Effector memory CD4-positive, alpha-beta T cell (primary cell): ENCODE measurements around the gene RASGRF1.

Source experiments
- DNase-seq, 3 donors: peaks; one replicate each; pipeline ENCODE4 v3.0.0-alpha.2; 2020
- H3K27ac ChIP-seq: 2 replicates; pipeline ENCODE4 v1.7.0; 2013; ENCODE audit warnings: mild to moderate bottlenecking, low read length, moderate library complexity; ENCODE audit not compliant: insufficient read depth, poor library complexity, severe bottlenecking
- H3K27me3 ChIP-seq: replicated peaks from 2 replicates; pipeline ENCODE4 v1.7.0; 2013; ENCODE audit warnings: mild to moderate bottlenecking, low read length; ENCODE audit not compliant: insufficient read depth, control insufficient read depth, poor library complexity, severe bottlenecking
- H3K36me3 ChIP-seq: 2 replicates; pipeline ENCODE4 v1.7.0; 2013; ENCODE audit warnings: mild to moderate bottlenecking, low read length, moderate library complexity; ENCODE audit not compliant: control insufficient read depth, insufficient read depth
- H3K4me1 ChIP-seq: 2 replicates; pipeline ENCODE4 v1.7.0; 2013; ENCODE audit warnings: low read length, mild to moderate bottlenecking; ENCODE audit not compliant: control insufficient read depth, insufficient read depth, poor library complexity, severe bottlenecking
- H3K4me3 ChIP-seq: 2 replicates; pipeline ENCODE4 v1.7.0; 2013; ENCODE audit warnings: low read length, low read depth, mild to moderate bottlenecking; ENCODE audit not compliant: insufficient read depth, poor library complexity, severe bottlenecking
- H3K9me3 ChIP-seq: 2 replicates; pipeline ENCODE4 v1.7.0; 2013; ENCODE audit warnings: mild to moderate bottlenecking, low read length, moderate library complexity; ENCODE audit not compliant: control insufficient read depth

RASGRF1 gene

DNA sequence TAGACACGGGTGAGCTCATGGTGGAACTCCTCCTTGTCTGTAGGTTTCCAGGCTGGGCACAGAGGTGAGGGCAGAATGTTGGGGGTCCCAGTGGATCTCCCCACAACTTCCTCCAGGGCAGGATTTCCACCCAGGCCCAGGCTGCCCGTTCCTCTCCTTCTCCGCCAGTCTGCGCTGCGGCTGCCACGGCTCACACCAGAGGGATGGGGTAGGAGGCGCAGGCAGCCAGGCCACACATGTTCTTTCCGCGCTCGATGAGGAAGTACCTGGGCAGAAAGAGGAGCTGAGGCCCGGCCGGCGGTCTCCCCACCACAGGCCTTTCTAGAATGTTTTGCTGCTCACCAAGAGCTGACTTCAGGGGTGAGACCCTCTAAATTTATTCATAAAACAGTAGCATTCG, 168.6 kb downstream of the RASGRF1 start:
- H3K4me3 ChIP-seq = no peak overlapping the region
- no peak for DNase-seq
- no peaks in the 10 kb centered on the region for H3K4me1 ChIP-seq
- peaks cover 61% of the 10 kb centered on the region for H3K36me3 ChIP-seq
- H3K9me3 ChIP-seq = no peaks in the 10 kb centered on the region
- H3K27me3 ChIP-seq = no peaks in the 10 kb centered on the region
- H3K27ac ChIP-seq = no peak overlapping the region

DNA sequence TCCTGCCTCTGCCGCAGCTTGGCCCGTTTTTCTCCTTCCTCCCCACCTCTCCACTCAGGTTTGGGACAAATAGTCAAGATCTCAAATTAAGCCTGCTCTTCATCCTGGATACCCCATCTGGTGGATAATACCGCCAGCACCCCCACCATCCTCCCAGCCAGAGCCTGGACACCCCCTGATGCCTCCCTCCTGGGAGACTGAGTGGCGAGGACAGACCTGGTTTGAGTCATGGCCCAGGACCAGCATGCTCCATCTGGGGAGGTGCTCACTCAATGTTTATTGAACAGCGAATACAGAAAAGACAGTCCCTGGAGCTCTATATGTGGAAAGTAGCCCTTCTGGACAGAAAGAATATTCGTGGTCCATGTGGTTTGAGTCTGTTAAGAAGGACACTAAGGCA, 169.1 kb downstream of the RASGRF1 start:
- Histone ChIP-seq H3K27ac (no peak overlapping the region), H3K9me3 (no peaks in the 10 kb centered on the region), H3K4me3 (no peak overlapping the region), H3K4me1 (no peaks in the 10 kb centered on the region), H3K27me3 (no peaks in the 10 kb centered on the region), H3K36me3 (peaks cover 61% of the 10 kb centered on the region)
- no peak for DNase-seq

DNA sequence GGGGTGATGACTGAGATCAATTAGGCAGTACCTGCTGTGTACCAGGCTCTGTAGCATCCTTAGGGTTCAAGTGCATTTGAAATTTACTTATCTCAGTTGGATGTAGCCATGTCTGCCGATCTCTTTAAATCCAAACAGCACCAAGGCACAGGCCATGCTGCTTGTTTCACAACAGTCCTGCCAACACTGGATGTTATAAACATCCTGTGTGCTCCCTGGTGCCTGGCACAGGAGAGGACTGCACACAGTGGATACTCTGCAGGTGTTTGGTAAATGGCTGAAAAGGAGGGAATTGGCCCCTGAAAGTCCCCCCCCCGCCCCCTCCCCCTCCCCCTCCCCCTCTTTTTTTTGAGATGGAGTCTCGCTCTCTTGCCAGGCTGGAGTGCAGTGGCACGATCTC, 172.7 kb downstream of the RASGRF1 start:
- DNase-seq = no peak
- no peaks in the 10 kb centered on the region for H3K27me3 ChIP-seq
- no peaks in the 10 kb centered on the region for H3K4me1 ChIP-seq
- no peaks in the 10 kb centered on the region for H3K9me3 ChIP-seq
- no peak overlapping the region for H3K27ac ChIP-seq
- H3K36me3 ChIP-seq = peaks cover 45% of the 10 kb centered on the region
- H3K4me3 ChIP-seq = no peak overlapping the region

DNA sequence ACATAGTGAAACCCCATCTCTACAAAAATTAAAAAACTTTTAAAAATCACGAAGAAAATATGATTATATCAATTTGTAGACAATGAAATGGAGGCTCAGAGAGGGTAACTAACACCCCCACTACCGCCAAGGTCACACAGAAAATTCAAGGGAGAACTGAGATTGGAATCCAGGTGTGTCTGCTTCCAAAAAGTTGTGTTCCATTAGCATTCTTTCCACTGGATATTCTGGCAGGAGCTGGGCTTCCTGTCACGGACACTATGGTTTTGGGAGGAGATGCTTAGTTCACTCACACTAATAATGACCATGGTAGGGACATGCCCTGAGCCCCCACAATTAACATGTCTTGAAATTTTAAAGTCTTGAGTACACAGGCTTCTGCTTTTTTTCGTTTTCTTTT, 174.5 kb downstream of the RASGRF1 start:
- no peaks in the 10 kb centered on the region for H3K9me3 ChIP-seq
- peaks cover 34% of the 10 kb centered on the region for H3K36me3 ChIP-seq
- DNase-seq = no peak
- no peak overlapping the region for H3K4me3 ChIP-seq
- H3K27ac ChIP-seq = no peak overlapping the region
- no peaks in the 10 kb centered on the region for H3K27me3 ChIP-seq
- H3K4me1 ChIP-seq = no peaks in the 10 kb centered on the region

- no peaks in the 10 kb centered on the region for H3K9me3 ChIP-seq
- no peaks in the 10 kb centered on the region for H3K4me1 ChIP-seq
- H3K27ac ChIP-seq = no peak overlapping the region
- DNase-seq = no peak
- H3K36me3 ChIP-seq = peaks cover 32% of the 10 kb centered on the region
- no peaks in the 10 kb centered on the region for H3K27me3 ChIP-seq
- no peak overlapping the region for H3K4me3 ChIP-seq
These were observed 175.1 kb downstream of the RASGRF1 start for GRCh38 chr15:78915341-78916087.

GRCh38 chr15:78914027-78914764, 176.4 kb downstream of the RASGRF1 start:
- peaks cover 23% of the 10 kb centered on the region for H3K36me3 ChIP-seq
- H3K4me1 ChIP-seq = no peaks in the 10 kb centered on the region
- no peak overlapping the region for H3K4me3 ChIP-seq
- H3K27ac ChIP-seq = no peak overlapping the region
- H3K9me3 ChIP-seq = no peaks in the 10 kb centered on the region
- no peaks in the 10 kb centered on the region for H3K27me3 ChIP-seq
- no peak for DNase-seq

- DNase-seq = no peak
- Histone ChIP-seq H3K4me3 (no peak overlapping the region), H3K36me3 (peaks cover 23% of the 10 kb centered on the region), H3K9me3 (no peaks in the 10 kb centered on the region), H3K27ac (no peak overlapping the region), H3K27me3 (no peaks in the 10 kb centered on the region), H3K4me1 (no peaks in the 10 kb centered on the region)
These were observed 177.6 kb downstream of the RASGRF1 start for GRCh38 chr15:78913012-78913411.

GRCh38 chr15:78912316-78912715, 178.3 kb downstream of the RASGRF1 start:
- DNase-seq = no peak
- Histone ChIP-seq H3K9me3 (no peaks in the 10 kb centered on the region), H3K36me3 (peaks cover 17% of the 10 kb centered on the region), H3K27ac (no peak overlapping the region), H3K27me3 (no peaks in the 10 kb centered on the region), H3K4me3 (no peak overlapping the region), H3K4me1 (no peaks in the 10 kb centered on the region)

GRCh38 chr15:78910271-78910670, 180.3 kb downstream of the RASGRF1 start:
- DNase-seq = no peak
- H3K27ac ChIP-seq = no peak overlapping the region
- no peaks in the 10 kb centered on the region for H3K4me1 ChIP-seq
- H3K4me3 ChIP-seq = no peak overlapping the region
- H3K9me3 ChIP-seq = no peaks in the 10 kb centered on the region
- H3K36me3 ChIP-seq = peaks cover 35% of the 10 kb centered on the region
- no peaks in the 10 kb centered on the region for H3K27me3 ChIP-seq
